Measurements from ENCODE around the gene SLC7A1.

DNA sequence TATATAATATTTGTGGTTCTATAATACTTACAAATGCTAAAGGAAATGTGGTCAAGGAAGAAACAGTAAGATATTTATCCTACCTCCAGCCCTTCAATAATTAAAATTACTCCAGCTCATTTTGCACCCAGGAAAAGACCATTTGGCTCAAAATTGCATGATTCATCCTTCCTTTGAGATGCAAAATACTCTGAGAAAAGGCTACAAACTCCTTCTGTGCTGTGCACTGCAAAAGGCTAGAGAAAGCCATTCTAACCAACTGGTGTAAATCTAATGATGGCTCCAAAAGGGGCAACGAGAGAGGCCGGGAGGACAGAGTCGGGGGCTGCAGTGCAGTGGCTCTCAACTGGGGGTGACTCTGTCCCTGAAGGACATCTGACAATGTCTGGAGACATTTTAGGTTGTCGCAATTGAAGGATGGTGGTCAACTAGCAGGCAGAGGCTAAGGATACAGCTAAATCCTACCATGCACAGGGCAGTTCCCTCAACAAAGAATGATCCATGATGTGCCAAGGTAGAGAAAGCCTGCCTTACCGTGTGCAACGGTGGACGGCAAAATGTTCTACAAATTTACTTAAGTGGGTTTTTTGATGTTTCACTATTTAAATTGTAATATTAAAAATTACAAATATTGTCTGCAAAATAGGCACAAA is 32.6 kb downstream of the SLC7A1 start:
- TF ChIP-seq CTCF (IDR thresholded peaks at IDR 0.05) (no peak), POLR2A (IDR thresholded peaks at IDR 0.05) (no peak)
